Ovary (tissue), 3 donors: Measurements from ENCODE around the gene UQCRC1.

Source experiments
- EP300 ChIP-seq: sonication (generic); formaldehyde crosslinking; IDR thresholded peaks from one replicate; pipeline ENCODE4 v1.6.1; 2017; ENCODE audit warnings: antibody characterized with exemption
- POLR2A ChIP-seq: fragments of 450-650 bp; IDR thresholded peaks from one replicate; pipeline ENCODE4 v1.6.1; 2017; ENCODE audit warnings: antibody characterized with exemption, mild to moderate bottlenecking, moderate library complexity
- TF ChIP-seq, protein P1 (sequence below), 3 donors: fragments of 450-650 bp in 2 of 3; fragments of 200-600 bp in 1 of 3; IDR thresholded peaks; one replicate each; pipeline versions ENCODE4 v1.5.1 to v1.8.0; 2016 to 2022; ENCODE audit warnings: antibody characterized with exemption in 3 of 3, mild to moderate bottlenecking in 1 of 3
- donor health status: DM: no; HTN: no; CAD: no.

DNA sequence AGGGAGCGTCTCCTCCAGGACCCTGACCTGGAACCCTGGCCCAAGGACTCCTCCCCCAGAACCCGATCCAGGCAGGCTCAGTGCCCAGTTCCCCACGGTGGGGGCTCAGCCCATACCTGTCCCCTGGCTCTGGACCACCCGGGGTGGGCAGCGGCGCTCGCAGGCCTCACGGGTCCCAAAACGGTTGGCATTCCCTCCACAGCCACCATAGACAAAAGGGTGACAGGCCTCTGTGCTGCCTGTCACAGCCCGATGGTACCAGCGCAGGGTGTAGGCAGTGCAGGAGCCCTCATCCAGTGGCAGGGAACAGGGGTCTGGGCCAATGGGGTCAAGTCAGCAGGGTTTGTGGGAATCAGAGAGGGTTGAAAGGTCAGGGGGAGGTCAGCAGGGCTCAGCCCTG is 44.8 kb downstream of the UQCRC1 start:
- TF ChIP-seq, protein P1, sequence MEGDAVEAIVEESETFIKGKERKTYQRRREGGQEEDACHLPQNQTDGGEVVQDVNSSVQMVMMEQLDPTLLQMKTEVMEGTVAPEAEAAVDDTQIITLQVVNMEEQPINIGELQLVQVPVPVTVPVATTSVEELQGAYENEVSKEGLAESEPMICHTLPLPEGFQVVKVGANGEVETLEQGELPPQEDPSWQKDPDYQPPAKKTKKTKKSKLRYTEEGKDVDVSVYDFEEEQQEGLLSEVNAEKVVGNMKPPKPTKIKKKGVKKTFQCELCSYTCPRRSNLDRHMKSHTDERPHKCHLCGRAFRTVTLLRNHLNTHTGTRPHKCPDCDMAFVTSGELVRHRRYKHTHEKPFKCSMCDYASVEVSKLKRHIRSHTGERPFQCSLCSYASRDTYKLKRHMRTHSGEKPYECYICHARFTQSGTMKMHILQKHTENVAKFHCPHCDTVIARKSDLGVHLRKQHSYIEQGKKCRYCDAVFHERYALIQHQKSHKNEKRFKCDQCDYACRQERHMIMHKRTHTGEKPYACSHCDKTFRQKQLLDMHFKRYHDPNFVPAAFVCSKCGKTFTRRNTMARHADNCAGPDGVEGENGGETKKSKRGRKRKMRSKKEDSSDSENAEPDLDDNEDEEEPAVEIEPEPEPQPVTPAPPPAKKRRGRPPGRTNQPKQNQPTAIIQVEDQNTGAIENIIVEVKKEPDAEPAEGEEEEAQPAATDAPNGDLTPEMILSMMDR (IDR thresholded peaks at IDR 0.05), result no peak
- TF ChIP-seq EP300, result no peak
- no peak for TF ChIP-seq POLR2A
